OCI-LY1 (cell line): Measurements from ENCODE around the gene SPAG9.

ENCODE experiments used
- H2AFZ ChIP-seq: fragments of 200-600 bp; sonication (generic), shearing (Covaris generic); 2 replicates; pipeline ENCODE4 v1.6.0; 2014; ENCODE audit warnings: antibody characterized with exemption, mild to moderate bottlenecking, low read length
- H3F3A ChIP-seq: fragments of 200-600 bp; sonication (generic), shearing (Covaris generic); 2 replicates; pipeline ENCODE4 v1.6.0; 2014; ENCODE audit warnings: mild to moderate bottlenecking, antibody characterized with exemption, low read length, moderate library complexity; ENCODE audit not compliant: insufficient read depth
- H3K27ac ChIP-seq: fragments of 200-600 bp; sonication (generic); 2 replicates; pipeline ENCODE4 v1.5.1; 2014; ENCODE audit warnings: low read length, mixed run types, mild to moderate bottlenecking, low read depth; ENCODE audit not compliant: poor library complexity, severe bottlenecking
- H3K27me3 ChIP-seq: fragments of 200-600 bp; sonication (generic); 2 replicates; pipeline ENCODE4 v1.6.0; 2014; ENCODE audit warnings: antibody characterized with exemption, mild to moderate bottlenecking, low read length, moderate library complexity; ENCODE audit not compliant: insufficient read depth
- H3K36me3 ChIP-seq: fragments of 200-600 bp; sonication (generic); 2 replicates; pipeline ENCODE4 v1.6.1; 2014; ENCODE audit warnings: mild to moderate bottlenecking, antibody characterized with exemption, low read length, moderate library complexity, mixed read lengths; ENCODE audit not compliant: insufficient read depth
- H3K4me1 ChIP-seq: fragments of 200-600 bp; sonication (generic); 2 replicates; pipeline ENCODE4 v1.5.1; 2014; ENCODE audit warnings: mild to moderate bottlenecking, low read length, moderate library complexity; ENCODE audit not compliant: insufficient read depth, severe bottlenecking
- H3K4me2 ChIP-seq: fragments of 200-600 bp; sonication (generic), shearing (Covaris generic); 2 replicates; pipeline ENCODE4 v1.6.1; 2014; ENCODE audit warnings: low read length
- H3K4me3 ChIP-seq: fragments of 200-600 bp; sonication (generic); 2 replicates; pipeline ENCODE4 v1.5.1; 2014; ENCODE audit warnings: low read length, low read depth, mild to moderate bottlenecking, mixed read lengths; ENCODE audit not compliant: poor library complexity, severe bottlenecking
- H3K79me2 ChIP-seq: fragments of 200-600 bp; shearing (Covaris generic); 2 replicates; pipeline ENCODE4 v1.6.1; 2016; ENCODE audit warnings: mixed run types, low read length, mixed read lengths; ENCODE audit not compliant: insufficient read depth
- H3K9ac ChIP-seq: fragments of 200-600 bp; sonication (generic), shearing (Covaris generic); 2 replicates; pipeline ENCODE4 v1.6.1; 2014; ENCODE audit warnings: mild to moderate bottlenecking, low read length, mixed read lengths
- H3K9me2 ChIP-seq: fragments of 200-600 bp; sonication (generic), shearing (Covaris generic); 2 replicates; pipeline ENCODE4 v1.6.1; 2014; ENCODE audit warnings: low read depth, mild to moderate bottlenecking, low read length, mixed read lengths
- H3K9me3 ChIP-seq: fragments of 200-600 bp; shearing (Covaris generic); 2 replicates; pipeline ENCODE4 v1.6.1; 2014; ENCODE audit warnings: low read length, mixed read lengths
- H4K20me1 ChIP-seq: fragments of 200-600 bp; sonication (generic), shearing (Covaris generic); 2 replicates; pipeline ENCODE4 v1.6.0; 2016; ENCODE audit warnings: mild to moderate bottlenecking, low read length; ENCODE audit not compliant: insufficient read depth
- CTCF ChIP-seq: fragments of 200-600 bp; sonication (generic), shearing (Covaris generic); IDR thresholded peaks from 2 replicates; pipeline ENCODE4 v1.5.1; 2017; ENCODE audit warnings: mild to moderate bottlenecking, antibody characterized with exemption, low read length, moderate library complexity, mixed read lengths
- EZH2 ChIP-seq: fragments of 200-600 bp; sonication (generic), shearing (Covaris generic); IDR thresholded peaks from 2 replicates; pipeline ENCODE4 v1.8.0; 2017; ENCODE audit warnings: borderline replicate concordance, mixed run types, mild to moderate bottlenecking, antibody characterized with exemption, low read length, moderate library complexity, mixed read lengths

SPAG9 gene

GRCh38 chr17:51150932-51151331 lies 30.3 kb upstream of the SPAG9 start:
- Histone ChIP-seq H3K4me2 (no peak overlapping the region), H4K20me1 (no peaks in the 10 kb centered on the region), H3K36me3 (peaks cover 13% of the 10 kb centered on the region), H2AFZ (peak overlapping the region; percentile 10; the same call in 1 of the 2 replicates), H3K9me2 (no peaks in the 10 kb centered on the region), H3K4me3 (no peak overlapping the region), H3K4me1 (peaks cover 26% of the 10 kb centered on the region), H3K9ac (no peak overlapping the region), H3K27ac (no peak overlapping the region), H3F3A (no peaks in the 10 kb centered on the region), H3K79me2 (peaks cover 22% of the 10 kb centered on the region), H3K27me3 (no peaks in the 10 kb centered on the region), H3K9me3 (no peaks in the 10 kb centered on the region)
- TF ChIP-seq CTCF = no peak
- no peak for TF ChIP-seq EZH2

GRCh38 chr17:51149163-51149562 lies 28.5 kb upstream of the SPAG9 start:
- no peak overlapping the region for H3K27ac ChIP-seq
- no peaks in the 10 kb centered on the region for H3K36me3 ChIP-seq
- H3K79me2 ChIP-seq = peaks cover 4% of the 10 kb centered on the region
- no peaks in the 10 kb centered on the region for H4K20me1 ChIP-seq
- TF ChIP-seq EZH2 (no peak), CTCF (no peak)
- no peak overlapping the region for H2AFZ ChIP-seq
- no peaks in the 10 kb centered on the region for H3K27me3 ChIP-seq
- no peaks in the 10 kb centered on the region for H3K9me3 ChIP-seq
- no peak overlapping the region for H3K9ac ChIP-seq
- H3K4me3 ChIP-seq = no peak overlapping the region
- no peaks in the 10 kb centered on the region for H3K9me2 ChIP-seq
- no peak overlapping the region for H3K4me2 ChIP-seq
- H3K4me1 ChIP-seq = peaks cover 9% of the 10 kb centered on the region
- H3F3A ChIP-seq = no peaks in the 10 kb centered on the region

GRCh38 chr17:51147650-51148049 lies 27.0 kb upstream of the SPAG9 start:
- no peaks in the 10 kb centered on the region for H3K36me3 ChIP-seq
- H3K9ac ChIP-seq = no peak overlapping the region
- H3K4me2 ChIP-seq = no peak overlapping the region
- no peaks in the 10 kb centered on the region for H4K20me1 ChIP-seq
- H3K4me1 ChIP-seq = peaks cover 4% of the 10 kb centered on the region
- no peaks in the 10 kb centered on the region for H3K9me2 ChIP-seq
- H2AFZ ChIP-seq = no peak overlapping the region
- no peaks in the 10 kb centered on the region for H3K27me3 ChIP-seq
- H3K9me3 ChIP-seq = no peaks in the 10 kb centered on the region
- H3K4me3 ChIP-seq = no peak overlapping the region
- TF ChIP-seq EZH2 = no peak
- TF ChIP-seq CTCF = no peak
- no peaks in the 10 kb centered on the region for H3K79me2 ChIP-seq
- H3K27ac ChIP-seq = no peak overlapping the region
- H3F3A ChIP-seq = no peaks in the 10 kb centered on the region
